ENCODE results near the gene MVD. TPM values are rescaled to one million over a fixed set of nuclear protein-coding genes. Genes with fewer than 3 reads are reported as not detected.
A peak's percentile ranks its signal among the peaks of the same experiment; 100 is the strongest.

Gene MVD
- total and polyA plus RNA-seq, 2 of the 13 experiments (the other 11 are each of a cell fraction or from before 2014, with no cell fraction given) = 28.1 to 187 TPM

DNA sequence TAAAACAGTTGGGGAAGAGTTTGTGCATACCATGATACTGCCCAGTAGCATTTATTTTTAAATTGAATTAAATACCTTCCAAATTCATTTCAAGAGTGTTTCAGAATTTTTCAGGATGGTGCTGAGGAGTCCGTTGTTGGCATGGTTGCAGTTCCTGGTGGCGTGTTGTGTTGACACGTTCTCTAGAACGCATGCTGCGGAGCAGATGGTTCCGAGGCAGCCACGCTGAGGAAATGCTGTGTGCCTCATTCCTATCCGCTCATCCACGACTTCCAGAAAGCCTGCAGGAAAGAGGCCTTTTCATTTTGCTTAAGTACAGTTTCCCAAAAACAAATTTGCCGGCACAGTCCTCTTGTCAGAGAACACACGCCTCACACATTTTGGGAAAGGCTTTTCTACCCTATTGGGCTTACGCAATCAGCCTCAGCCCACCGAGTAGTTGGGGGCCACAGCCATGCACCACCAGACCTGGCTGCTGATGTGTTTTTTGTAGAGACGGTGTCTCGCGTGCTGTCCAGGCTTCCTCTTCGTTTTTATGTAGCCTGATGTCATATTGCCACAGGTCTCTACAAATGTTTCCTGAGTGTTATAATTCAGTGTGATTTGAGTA lies 56.6 kb downstream of the MVD start:
- H3K9ac ChIP-seq (ENCODE audit: insufficient read depth, low read depth, low read length) = no peak overlapping the region
- H3K27ac ChIP-seq (ENCODE audit: extremely low read length, insufficient read depth, low read length) = no peak overlapping the region
- in situ Hi-C loops (cut with HindIII; ENCODE audit: extremely low pct_ligation_motif_present, low pct_unique_long_range_greater_than_20kb) = no loop called here
- FAIRE-seq (no peak), DNase-seq (ENCODE audit: low spot score) (no peak), ATAC-seq (no peak)
- no peaks in the 10 kb centered on the region for H3K9me3 ChIP-seq (ENCODE audit: low read length)
- H3K4me3 ChIP-seq (replicated peaks in 1 of 3; ENCODE audit: insufficient read depth in 1 of 3, low read depth in 2 of 3, low read length in 3 of 3) = no peak overlapping the region
- no peak overlapping the region for H3K4me2 ChIP-seq (ENCODE audit: low read depth, low read length)
- no peak overlapping the region for H2AFZ ChIP-seq (ENCODE audit: low read length)
- POLR2A ChIA-PET = no interaction called here
- no peaks in the 10 kb centered on the region; the same call in 1 of the 2 replicates for H4K20me1 ChIP-seq (ENCODE audit: insufficient read depth, low read length)
- H3K4me1 ChIP-seq (ENCODE audit: insufficient read depth, low read length) = peaks cover 10% of the 10 kb centered on the region
- no peaks in the 10 kb centered on the region for H3K79me2 ChIP-seq (ENCODE audit: insufficient read depth, low read length)
- intact Hi-C loops (cut with micrococcal nuclease; ENCODE audit: unreplicated experiment) = no loop called here
- TF ChIP-seq ZNF607 (CRISPR knock-in tag; IDR thresholded peaks at IDR 0.05; ENCODE audit: borderline replicate concordance) = no peak
- peak; percentile 79 for TF ChIP-seq CEBPB (IDR thresholded peaks at IDR 0.05; ENCODE audit: borderline replicate concordance, low read depth, low read length)
- CTCF ChIA-PET (ENCODE audit: low intra/inter-chr PET ratio, low total read pairs) = no interaction called here
- WGBS (ENCODE audit: low lambda C conversion rate) = 97% methylated on average over 17 of the region's 17 CpGs
- H3K36me3 ChIP-seq (replicated peaks in 1 of 2; ENCODE audit: control insufficient read depth in 1 of 2, insufficient read depth in 2 of 2, low read length in 2 of 2) = peaks cover 40 to 78% of the 10 kb centered on the region in 2 experiments
- no peaks in the 10 kb centered on the region for H3K27me3 ChIP-seq (ENCODE audit: control insufficient read depth in 1 of 2, insufficient read depth in 2 of 2, low read length in 2 of 2)
- no TSS peak for BruUV-seq (replicated peaks)

GRCh38 chr16:88605186-88606147 lies 57.4 kb downstream of the MVD start:
- no peaks in the 10 kb centered on the region for H3K9me3 ChIP-seq (ENCODE audit: low read length)
- POLR2A ChIA-PET = no interaction called here
- TF ChIP-seq MTA1 (CRISPR knock-in tag; IDR thresholded peaks at IDR 0.05; ENCODE audit: borderline replicate concordance) = peak; percentile 27; the same call in 1 of the 2 replicates
- TF ChIP-seq CEBPB (IDR thresholded peaks at IDR 0.05; ENCODE audit: borderline replicate concordance, low read depth, low read length) = 0 out of 2 replicates have a peak, but pooled peaks have one; percentile 67
- peak; percentile 49 for TF ChIP-seq AGO2 (optimal IDR thresholded peaks at IDR 0.05; ENCODE audit: low read depth, low read length)
- TF ChIP-seq NFE2L1 (CRISPR knock-in tag; IDR thresholded peaks at IDR 0.05; ENCODE audit: borderline replicate concordance) = no peak
- peaks cover 38 to 78% of the 10 kb centered on the region in 2 experiments for H3K36me3 ChIP-seq (replicated peaks in 1 of 2; ENCODE audit: control insufficient read depth in 1 of 2, insufficient read depth in 2 of 2, low read length in 2 of 2)
- FAIRE-seq = no peak
- H3K27me3 ChIP-seq (ENCODE audit: control insufficient read depth in 1 of 2, insufficient read depth in 2 of 2, low read length in 2 of 2) = no peaks in the 10 kb centered on the region
- DNase-seq (ENCODE audit: low spot score) = no peak
- peaks cover 11% of the 10 kb centered on the region for H3K4me1 ChIP-seq (ENCODE audit: insufficient read depth, low read length)
- no TSS peak for BruUV-seq (replicated peaks)
- intact Hi-C loops (cut with micrococcal nuclease; ENCODE audit: unreplicated experiment) (no loop called here), in situ Hi-C loops (cut with HindIII; ENCODE audit: extremely low pct_ligation_motif_present, low pct_unique_long_range_greater_than_20kb) (no loop called here)
- no peak for ATAC-seq
- H3K79me2 ChIP-seq (ENCODE audit: insufficient read depth, low read length) = no peaks in the 10 kb centered on the region
- no peak overlapping the region for H2AFZ ChIP-seq (ENCODE audit: low read length)
- H4K20me1 ChIP-seq (ENCODE audit: insufficient read depth, low read length) = no peaks in the 10 kb centered on the region; the same call in 1 of the 2 replicates
- CTCF ChIA-PET (ENCODE audit: low intra/inter-chr PET ratio, low total read pairs) = no interaction called here
- no peak overlapping the region for H3K4me3 ChIP-seq (replicated peaks in 1 of 3; ENCODE audit: insufficient read depth in 1 of 3, low read depth in 2 of 3, low read length in 3 of 3)
- no peak overlapping the region for H3K27ac ChIP-seq (ENCODE audit: extremely low read length, insufficient read depth, low read length)
- H3K4me2 ChIP-seq (ENCODE audit: low read depth, low read length) = no peak overlapping the region
- no peak overlapping the region for H3K9ac ChIP-seq (ENCODE audit: insufficient read depth, low read depth, low read length)
- WGBS (ENCODE audit: low lambda C conversion rate) = 95% methylated on average over 19 of the region's 20 CpGs

Measured in HepG2 (cell line).